Cardiac muscle cell (in vitro differentiated cells and primary cell): Measurements from ENCODE around the gene MYL7. TPM values are rescaled to one million over a fixed set of nuclear protein-coding genes. Genes with fewer than 3 reads are reported as not detected.

Experiments used
- DNase-seq, 2 donors: peaks; one replicate each; pipeline versions ENCODE4 v3.0.0 to v3.0.0-alpha.2; 2010 to 2017; ENCODE audit warnings: low read depth in 1 of 2, low spot score in 1 of 2
- H3K27ac ChIP-seq: fragments of 200-600 bp; sonication (generic); 2 replicates; pipeline ENCODE4 v1.5.1; 2016
- H3K27me3 ChIP-seq: fragments of 200-600 bp; sonication (generic); 2 replicates; pipeline ENCODE4 v1.6.0; 2016; ENCODE audit warnings: control low read depth
- H3K36me3 ChIP-seq: fragments of 200-600 bp; sonication (generic); 2 replicates; pipeline ENCODE4 v1.5.1; 2016; ENCODE audit warnings: control low read depth
- H3K4me1 ChIP-seq: fragments of 200-600 bp; sonication (generic); 2 replicates; pipeline ENCODE4 v1.8.1; 2017; ENCODE audit warnings: low read depth, mild to moderate bottlenecking, mixed run types
- H3K4me3 ChIP-seq: fragments of 200-600 bp; sonication (generic); 2 replicates; pipeline ENCODE4 v1.5.1; 2016; ENCODE audit warnings: mild to moderate bottlenecking
- H3K9me3 ChIP-seq: fragments of 200-600 bp; sonication (generic); 2 replicates; pipeline ENCODE4 v1.5.1; 2017; ENCODE audit warnings: low read depth, mild to moderate bottlenecking, control low read depth
- polyA plus RNA-seq: library from polyadenylated mRNA; unstranded; fragments of >200 nt; fragmentation: Nextera tagmentation; extraction: Ambion mirVana; gene quantifications from 2 replicates; pipeline ENCODE4 v1.2.1, GENCODE V29; 2016
- total RNA-seq: library from RNA; depleted of rRNA; stranded (reverse); fragments of >200 nt; gene quantifications from 2 replicates; pipeline ENCODE4 v1.2.3, GENCODE V29; 2016
- TF ChIP-seq, protein P1 (sequence below): IDR thresholded peaks from 2 replicates; pipeline ENCODE4 v1.5.1; 2012; ENCODE audit warnings: low read depth, mild to moderate bottlenecking, low read length

The MYL7 gene
- total and polyA plus RNA-seq, 2 experiments from 2014 or later, result 9,288 to 20,231 TPM

GRCh38 chr7:44112997-44113763, 28.0 kb downstream of the MYL7 start:
- Histone ChIP-seq H3K36me3 (peaks cover 35% of the 10 kb centered on the region), H3K9me3 (no peaks in the 10 kb centered on the region), H3K4me3 (no peak overlapping the region), H3K4me1 (no peaks in the 10 kb centered on the region), H3K27ac (no peak overlapping the region), H3K27me3 (no peaks in the 10 kb centered on the region)
- no peak for DNase-seq
- TF ChIP-seq, protein P1, sequence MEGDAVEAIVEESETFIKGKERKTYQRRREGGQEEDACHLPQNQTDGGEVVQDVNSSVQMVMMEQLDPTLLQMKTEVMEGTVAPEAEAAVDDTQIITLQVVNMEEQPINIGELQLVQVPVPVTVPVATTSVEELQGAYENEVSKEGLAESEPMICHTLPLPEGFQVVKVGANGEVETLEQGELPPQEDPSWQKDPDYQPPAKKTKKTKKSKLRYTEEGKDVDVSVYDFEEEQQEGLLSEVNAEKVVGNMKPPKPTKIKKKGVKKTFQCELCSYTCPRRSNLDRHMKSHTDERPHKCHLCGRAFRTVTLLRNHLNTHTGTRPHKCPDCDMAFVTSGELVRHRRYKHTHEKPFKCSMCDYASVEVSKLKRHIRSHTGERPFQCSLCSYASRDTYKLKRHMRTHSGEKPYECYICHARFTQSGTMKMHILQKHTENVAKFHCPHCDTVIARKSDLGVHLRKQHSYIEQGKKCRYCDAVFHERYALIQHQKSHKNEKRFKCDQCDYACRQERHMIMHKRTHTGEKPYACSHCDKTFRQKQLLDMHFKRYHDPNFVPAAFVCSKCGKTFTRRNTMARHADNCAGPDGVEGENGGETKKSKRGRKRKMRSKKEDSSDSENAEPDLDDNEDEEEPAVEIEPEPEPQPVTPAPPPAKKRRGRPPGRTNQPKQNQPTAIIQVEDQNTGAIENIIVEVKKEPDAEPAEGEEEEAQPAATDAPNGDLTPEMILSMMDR, result no peak

- Histone ChIP-seq H3K9me3 (no peaks in the 10 kb centered on the region), H3K27me3 (no peaks in the 10 kb centered on the region), H3K36me3 (peaks cover 31% of the 10 kb centered on the region), H3K4me3 (no peak overlapping the region), H3K27ac (no peak overlapping the region), H3K4me1 (no peaks in the 10 kb centered on the region)
- DNase-seq, result no peak
- TF ChIP-seq, protein P1, result no peak
Measured at GRCh38 chr7:44112231-44112996, 28.7 kb downstream of the MYL7 start.

- H3K4me1 ChIP-seq, result no peaks in the 10 kb centered on the region
- TF ChIP-seq, protein P1, result no peak
- H3K9me3 ChIP-seq, result no peaks in the 10 kb centered on the region
- H3K27me3 ChIP-seq, result no peaks in the 10 kb centered on the region
- H3K36me3 ChIP-seq, result peaks cover 31% of the 10 kb centered on the region
- H3K4me3 ChIP-seq, result no peak overlapping the region
- H3K27ac ChIP-seq, result no peak overlapping the region
- no peak for DNase-seq
Measured at GRCh38 chr7:44111761-44112160, 29.4 kb downstream of the MYL7 start.

GRCh38 chr7:44110719-44111635, 30.2 kb downstream of the MYL7 start:
- TF ChIP-seq, protein P1, result no peak
- Histone ChIP-seq H3K9me3 (no peaks in the 10 kb centered on the region), H3K4me3 (no peak overlapping the region), H3K27me3 (no peaks in the 10 kb centered on the region), H3K4me1 (no peaks in the 10 kb centered on the region), H3K36me3 (peaks cover 31% of the 10 kb centered on the region), H3K27ac (no peak overlapping the region)
- no peak for DNase-seq

- Histone ChIP-seq H3K27me3 (no peaks in the 10 kb centered on the region), H3K4me3 (no peak overlapping the region), H3K4me1 (no peaks in the 10 kb centered on the region), H3K36me3 (peaks cover 26% of the 10 kb centered on the region), H3K27ac (no peak overlapping the region), H3K9me3 (no peaks in the 10 kb centered on the region)
- TF ChIP-seq, protein P1, result no peak
- DNase-seq, result no peak
Measured at GRCh38 chr7:44109991-44110390, 31.1 kb downstream of the MYL7 start.
